B cell (primary cell): ENCODE measurements around the gene ARL14EPL. TPM values are rescaled to one million over a fixed set of nuclear protein-coding genes. Genes with fewer than 3 reads are reported as not detected.

Experiments used
- ATAC-seq: fragments of 200-7000 bp; cut with Tn5 transposase; one replicate; pipeline ENCODE4 v1.10.0; 2021; ENCODE audit warnings: low read depth, mild to moderate bottlenecking, moderate number of reproducible peaks, moderate library complexity
- CTCF ChIA-PET: fragments of 350-600 bp; sonication (Branson Sonifier 250); formaldehyde crosslinking; loops from one replicate; lab custom pipeline; 2021; ENCODE audit warnings: antibody characterized with exemption, inconsistent platforms; lab: Charles Lee
- POLR2A ChIA-PET: fragments of 350-600 bp; sonication (Branson Sonifier 250); formaldehyde crosslinking; loops from one replicate; lab custom pipeline; 2021; ENCODE audit warnings: antibody characterized with exemption; lab: Charles Lee
- DNase-seq: peaks from one replicate; pipeline ENCODE4 v3.0.0; 2013
- H2AFZ ChIP-seq: 2 replicates; pipeline ENCODE4 v1.6.1; 2012; ENCODE audit warnings: mild to moderate bottlenecking, low read depth, low read length; ENCODE audit not compliant: insufficient read depth, poor library complexity, severe bottlenecking
- H3K27ac ChIP-seq, 2 donors: 1 replicate in 1 of 2; 2 replicates in 1 of 2; pipeline ENCODE4 v1.5.1; 2012 to 2013; ENCODE audit warnings: low read length in 2 of 2, mild to moderate bottlenecking in 2 of 2, moderate library complexity in 1 of 2
- H3K27me3 ChIP-seq, 4 experiments: fragments of 200-600 bp in 1 of 4; sonication (generic) in 1 of 4; replicated peaks in 1 of 4; 1 replicate in 2 of 4; 2 replicates in 2 of 4; pipeline versions ENCODE4 v1.6.1 to v1.7.0; 2013 to 2016; ENCODE audit warnings: low read length in 3 of 4, mild to moderate bottlenecking in 2 of 4, mixed read lengths in 1 of 4, moderate library complexity in 1 of 4; ENCODE audit not compliant: insufficient read depth in 4 of 4, control insufficient read depth in 3 of 4; ENCODE audit errors: control extremely low read depth in 1 of 4
- H3K36me3 ChIP-seq, 2 experiments: replicated peaks in 1 of 2; 1 replicate in 1 of 2; 2 replicates in 1 of 2; pipeline versions ENCODE4 v1.6.1 to v1.7.1; 2013; ENCODE audit warnings: low read length in 1 of 2; ENCODE audit not compliant: insufficient read depth in 2 of 2, control insufficient read depth in 1 of 2; ENCODE audit errors: control extremely low read depth in 1 of 2, extremely low read depth in 1 of 2
- H3K4me1 ChIP-seq, 2 donors: fragments of 200-600 bp in 1 of 2; sonication (generic) in 1 of 2; 1 replicate in 1 of 2; 2 replicates in 1 of 2; pipeline versions ENCODE4 v1.5.1 to v1.6.1; 2013 to 2017; ENCODE audit warnings: low read length in 2 of 2; ENCODE audit not compliant: control insufficient read depth in 2 of 2, insufficient read depth in 2 of 2
- H3K4me2 ChIP-seq: replicated peaks from 2 replicates; pipeline ENCODE3; 2012; ENCODE audit warnings: mild to moderate bottlenecking, low read depth, low read length; ENCODE audit not compliant: poor library complexity, severe bottlenecking
- H3K4me3 ChIP-seq, 5 experiments: fragments of 200-600 bp in 1 of 5; sonication (generic) in 1 of 5; 1 replicate in 3 of 5; 2 replicates in 2 of 5; pipeline versions ENCODE4 v1.5.1 to v1.7.0; 2011 to 2016; ENCODE audit warnings: low read length in 4 of 5, mild to moderate bottlenecking in 4 of 5, low read depth in 2 of 5, control low read depth in 1 of 5, moderate library complexity in 1 of 5; ENCODE audit not compliant: insufficient read depth in 1 of 5; ENCODE audit errors: control extremely low read depth in 1 of 5, extremely low read depth in 1 of 5
- H3K79me2 ChIP-seq: fragments of 200-600 bp; sonication (generic); one replicate; pipeline ENCODE4 v1.6.0; 2016; ENCODE audit warnings: low read length; ENCODE audit not compliant: control insufficient read depth, insufficient read depth
- H3K9ac ChIP-seq: fragments of 200-600 bp; sonication (generic); 2 replicates; pipeline ENCODE4 v1.6.1; 2017; ENCODE audit warnings: mild to moderate bottlenecking, low read length, moderate library complexity
- H3K9me3 ChIP-seq, 3 donors: one replicate each; pipeline versions ENCODE4 v1.6.1 to v1.7.1; 2013; ENCODE audit warnings: low read length in 2 of 3; ENCODE audit not compliant: control insufficient read depth in 2 of 3, insufficient read depth in 1 of 3; ENCODE audit errors: control extremely low read depth in 1 of 3
- H4K20me1 ChIP-seq: 2 replicates; pipeline ENCODE4 v1.6.0; 2012; ENCODE audit warnings: mild to moderate bottlenecking, low read length; ENCODE audit not compliant: insufficient read depth, control insufficient read depth, poor library complexity, severe bottlenecking
- H3K27ac Mint-ChIP-seq: one replicate; pipeline ENCODE4 v1.8.0; 2021; ENCODE audit warnings: mixed read lengths
- H3K27me3 Mint-ChIP-seq: one replicate; pipeline ENCODE4 v1.8.0; 2021; ENCODE audit warnings: mixed read lengths
- H3K4me1 Mint-ChIP-seq: one replicate; pipeline ENCODE4 v1.8.0; 2021; ENCODE audit warnings: mixed read lengths
- H3K4me3 Mint-ChIP-seq: one replicate; pipeline ENCODE4 v1.8.0; 2021; ENCODE audit warnings: mixed read lengths
- H3K9me3 Mint-ChIP-seq: one replicate; pipeline ENCODE4 v1.8.0; 2022; ENCODE audit warnings: mixed read lengths; ENCODE audit not compliant: insufficient read depth
- CTCF ChIP-seq: fragments of 200-600 bp; IDR thresholded peaks from one replicate; pipeline ENCODE4 v1.8.0; 2022; ENCODE audit warnings: antibody characterized with exemption, mild to moderate bottlenecking
- EZH2 ChIP-seq: IDR thresholded peaks from 2 replicates; pipeline ENCODE4 v1.6.1; 2012; ENCODE audit warnings: borderline replicate concordance, low read depth, mild to moderate bottlenecking, moderate library complexity, low read length; ENCODE audit not compliant: insufficient read depth, poor library complexity, severe bottlenecking
- WGBS: methylation state at CpG from one replicate; pipeline ENCODE4 v1.1.5; 2013; ENCODE audit warnings: missing lambda C conversion rate; ENCODE audit not compliant: insufficient coverage; 5-methylcytosine and 5-hydroxymethylcytosine counted together
- intact Hi-C: fragments of 100-400 bp; cut with micrococcal nuclease; formaldehyde crosslinking; loops from one replicate; pipeline ENCODE4 v1.10.0; 2022
- polyA plus RNA-seq: library from polyadenylated mRNA; depleted of rRNA; stranded (reverse); fragments of >200 nt; gene quantifications from 2 replicates; pipeline ENCODE4 v1.2.3, GENCODE V29; 2012
- total RNA-seq, 2 donors: library from RNA; stranded (reverse); fragments of 120-200 nt in 1 of 2; gene quantifications; 1 replicate in 1 of 2; 2 replicates in 1 of 2; pipeline versions ENCODE4 v1.2.3 to v1.2.4, GENCODE V29; 2013 to 2022

Gene ARL14EPL
- total and polyA plus RNA-seq, 2 donors (not counting 1 experiment from before 2014, with no cell fraction given), result 0.19 TPM; not detected in 1

- no peaks in the 10 kb centered on the region for H3K36me3 ChIP-seq
- H3K4me3 ChIP-seq, result no peak overlapping the region
- no peak for ATAC-seq
- no peaks in the 10 kb centered on the region for H3K27me3 ChIP-seq
- no peaks in the 10 kb centered on the region for H3K4me1 ChIP-seq
- Mint-ChIP-seq H3K4me3 (no peak overlapping the region), H3K27ac (no peak overlapping the region), H3K4me1 (no peaks in the 10 kb centered on the region), H3K9me3 (no peaks in the 10 kb centered on the region), H3K27me3 (peaks cover 6% of the 10 kb centered on the region)
- H3K9me3 ChIP-seq, result no peaks in the 10 kb centered on the region
- no peak overlapping the region for H2AFZ ChIP-seq
- no peak for TF ChIP-seq CTCF
- TF ChIP-seq EZH2, result no peak
- H3K4me2 ChIP-seq, result no peak overlapping the region
- H3K9ac ChIP-seq, result no peak overlapping the region
- no peaks in the 10 kb centered on the region for H4K20me1 ChIP-seq
- H3K27ac ChIP-seq, result no peak overlapping the region
- H3K79me2 ChIP-seq, result no peaks in the 10 kb centered on the region
- ChIA-PET CTCF (no interaction called here), POLR2A (no interaction called here)
- no peak for DNase-seq
- intact Hi-C loops, result no loop called here
Measured at GRCh38 chr5:116023619-116024018, 8.7 kb upstream of the ARL14EPL start.

DNA sequence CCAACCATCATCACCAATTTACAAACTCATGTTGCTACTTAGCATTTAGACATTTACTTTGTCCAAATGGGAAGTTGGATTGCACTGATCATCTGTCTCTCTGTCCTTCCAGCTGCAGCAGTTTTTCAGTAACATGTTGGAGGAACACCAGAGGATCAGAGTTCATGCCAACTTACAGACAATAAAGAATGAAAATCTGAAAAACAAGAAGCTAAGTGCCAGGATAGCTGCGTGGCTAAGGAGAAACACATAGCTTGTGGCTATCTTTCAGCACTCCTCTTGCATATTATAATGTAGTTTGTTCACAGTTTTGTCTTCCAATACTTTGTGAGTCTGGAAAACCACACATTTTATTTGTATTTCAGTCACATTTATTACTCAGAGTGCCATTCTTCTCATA lies 6.4 kb upstream of the ARL14EPL start:
- DNase-seq, result no peak
- H3K9me3 ChIP-seq, result no peaks in the 10 kb centered on the region
- Mint-ChIP-seq H3K4me3 (no peak overlapping the region), H3K27me3 (peaks cover 6% of the 10 kb centered on the region), H3K4me1 (no peaks in the 10 kb centered on the region), H3K27ac (no peak overlapping the region), H3K9me3 (no peaks in the 10 kb centered on the region)
- TF ChIP-seq EZH2 (no peak), CTCF (no peak)
- WGBS, result 100% methylated on average over 1 of the region's 1 CpG
- H3K36me3 ChIP-seq, result no peaks in the 10 kb centered on the region
- no peaks in the 10 kb centered on the region for H3K4me1 ChIP-seq
- intact Hi-C loops, result no loop called here
- no peaks in the 10 kb centered on the region for H3K27me3 ChIP-seq
- no peak overlapping the region for H3K27ac ChIP-seq
- ATAC-seq, result no peak
- no peaks in the 10 kb centered on the region for H4K20me1 ChIP-seq
- POLR2A ChIA-PET, result no interaction called here
- H2AFZ ChIP-seq, result no peak overlapping the region
- no peaks in the 10 kb centered on the region for H3K79me2 ChIP-seq
- no peak overlapping the region for H3K4me3 ChIP-seq
- H3K4me2 ChIP-seq, result no peak overlapping the region
- CTCF ChIA-PET, result no interaction called here
- no peak overlapping the region for H3K9ac ChIP-seq
